OCI-LY3 (cell line): ENCODE results near the gene SPANXD.

ENCODE experiments used
- H2AFZ ChIP-seq: fragments of 200-600, 300-600 bp; shearing (Covaris generic); 2 replicates; pipeline ENCODE4 v1.6.0; 2014; ENCODE audit warnings: antibody characterized with exemption, low read depth, low read length
- H3K27ac ChIP-seq: fragments of 200-600, 300-600 bp; sonication (generic); 2 replicates; pipeline ENCODE4 v1.5.1; 2014; ENCODE audit warnings: mild to moderate bottlenecking, low read length, moderate library complexity, mixed read lengths
- H3K27me3 ChIP-seq: fragments of 200-600, 300-600 bp; sonication (generic); 2 replicates; pipeline ENCODE4 v1.6.1; 2014; ENCODE audit warnings: low read depth, low read length, mixed read lengths
- H3K36me3 ChIP-seq: fragments of 200-600, 300-600 bp; sonication (generic); replicated peaks from 2 replicates; pipeline ENCODE3; 2014; ENCODE audit warnings: low read depth, low read length, mixed read lengths
- H3K4me1 ChIP-seq: fragments of 300-600, 200-600 bp; sonication (generic); 2 replicates; pipeline ENCODE4 v1.6.1; 2014; ENCODE audit warnings: low read length, mixed read lengths
- H3K4me2 ChIP-seq: fragments of 200-600, 300-600 bp; sonication (generic); 2 replicates; pipeline ENCODE4 v1.6.1; 2014; ENCODE audit warnings: low read length, mixed read lengths
- H3K4me3 ChIP-seq: fragments of 300-600, 200-600 bp; sonication (generic); 2 replicates; pipeline ENCODE4 v1.5.1; 2014; ENCODE audit warnings: antibody characterized with exemption, mild to moderate bottlenecking, low read length, moderate library complexity
- H3K79me2 ChIP-seq: fragments of 300-600, 200-600 bp; shearing (Covaris generic); 2 replicates; pipeline ENCODE4 v1.6.1; 2014; ENCODE audit warnings: mild to moderate bottlenecking, low read length, mixed read lengths
- H3K9ac ChIP-seq: fragments of 300-600, 200-600 bp; shearing (Covaris generic); 2 replicates; pipeline ENCODE4 v1.6.0; 2014; ENCODE audit warnings: mild to moderate bottlenecking, low read length, moderate library complexity
- H3K9me3 ChIP-seq: fragments of 200-600, 300-600 bp; shearing (Covaris generic); 2 replicates; pipeline ENCODE4 v1.6.1; 2014; ENCODE audit warnings: low read length, mixed read lengths; ENCODE audit not compliant: insufficient read depth
- H4K20me1 ChIP-seq: fragments of 200-600, 300-600 bp; sonication (generic); 2 replicates; pipeline ENCODE4 v1.6.1; 2016; ENCODE audit warnings: low read length, mixed read lengths; ENCODE audit not compliant: insufficient read depth
- CTCF ChIP-seq: fragments of 200-600, 300-600 bp; sonication (generic); IDR thresholded peaks from 2 replicates; pipeline ENCODE4 v1.5.1; 2014; ENCODE audit warnings: antibody characterized with exemption, low read length, low read depth
- EZH2phosphoT487 ChIP-seq: fragments of 200-600 bp; shearing (Covaris generic); IDR thresholded peaks from 2 replicates; pipeline ENCODE4 v1.6.1; 2018; ENCODE audit warnings: antibody characterized with exemption, mixed run types, low read depth

The SPANXD gene

GRCh38 chrX:141732031-141732430 is 33.5 kb upstream of the SPANXD start:
- H3K4me3 ChIP-seq = no peak overlapping the region
- no peak overlapping the region for H3K27ac ChIP-seq
- H3K4me1 ChIP-seq = 0 out of 2 replicates have a peak, but pooled peaks cover 2% of the 10 kb centered on the region
- no peaks in the 10 kb centered on the region for H3K36me3 ChIP-seq
- H3K79me2 ChIP-seq = no peaks in the 10 kb centered on the region
- H3K9ac ChIP-seq = no peak overlapping the region
- H2AFZ ChIP-seq = no peak overlapping the region
- no peak overlapping the region for H3K4me2 ChIP-seq
- H3K9me3 ChIP-seq = no peaks in the 10 kb centered on the region
- no peaks in the 10 kb centered on the region for H4K20me1 ChIP-seq
- no peaks in the 10 kb centered on the region; the same call in 1 of the 2 replicates for H3K27me3 ChIP-seq
- TF ChIP-seq EZH2phosphoT487 = no peak
- TF ChIP-seq CTCF = no peak

GRCh38 chrX:141724186-141724585 is 25.6 kb upstream of the SPANXD start:
- Histone ChIP-seq H2AFZ (no peak overlapping the region), H3K4me1 (no peaks in the 10 kb centered on the region)

GRCh38 chrX:141714680-141715079 is 16.1 kb upstream of the SPANXD start:
- Histone ChIP-seq H4K20me1 (no peaks in the 10 kb centered on the region), H3K4me3 (no peak overlapping the region), H3K4me2 (no peak overlapping the region), H3K9me3 (no peaks in the 10 kb centered on the region), H3K27ac (no peak overlapping the region), H3K9ac (no peak overlapping the region), H3K36me3 (no peaks in the 10 kb centered on the region), H3K79me2 (no peaks in the 10 kb centered on the region), H2AFZ (peak overlapping the region; percentile 39; the same call in 1 of the 2 replicates), H3K27me3 (no peaks in the 10 kb centered on the region), H3K4me1 (peaks cover 7% of the 10 kb centered on the region)
- TF ChIP-seq CTCF (no peak), EZH2phosphoT487 (no peak)

More at GRCh38 chrX:141724186-141724585, 25.6 kb upstream of the SPANXD start:
- Histone ChIP-seq H3K9ac (no peak overlapping the region), H3K27ac (no peak overlapping the region), H3K36me3 (no peaks in the 10 kb centered on the region), H3K79me2 (no peaks in the 10 kb centered on the region), H4K20me1 (no peaks in the 10 kb centered on the region), H3K27me3 (no peaks in the 10 kb centered on the region), H3K9me3 (no peaks in the 10 kb centered on the region), H3K4me3 (no peak overlapping the region), H3K4me2 (no peak overlapping the region)
- no peak for TF ChIP-seq EZH2phosphoT487
- no peak for TF ChIP-seq CTCF

GRCh38 chrX:141701072-141701471 is 2.5 kb upstream of the SPANXD start:
- no peaks in the 10 kb centered on the region for H3K36me3 ChIP-seq
- H3K9me3 ChIP-seq = no peaks in the 10 kb centered on the region
- no peaks in the 10 kb centered on the region for H3K4me1 ChIP-seq
- H4K20me1 ChIP-seq = no peaks in the 10 kb centered on the region
- H2AFZ ChIP-seq = no peak overlapping the region
- no peak overlapping the region for H3K4me3 ChIP-seq
- H3K27me3 ChIP-seq = no peaks in the 10 kb centered on the region
- H3K79me2 ChIP-seq = no peaks in the 10 kb centered on the region
- no peak for TF ChIP-seq CTCF
- no peak for TF ChIP-seq EZH2phosphoT487
- no peak overlapping the region for H3K9ac ChIP-seq
- H3K27ac ChIP-seq = no peak overlapping the region
- no peak overlapping the region for H3K4me2 ChIP-seq
